NCI-H1092 (cell line): ENCODE results near the gene FILIP1.

Experiments
- DNase-seq: peaks from one replicate; lab custom pipeline; 2025; lab: John Stamatoyannopoulos, UW

Gene FILIP1

DNA sequence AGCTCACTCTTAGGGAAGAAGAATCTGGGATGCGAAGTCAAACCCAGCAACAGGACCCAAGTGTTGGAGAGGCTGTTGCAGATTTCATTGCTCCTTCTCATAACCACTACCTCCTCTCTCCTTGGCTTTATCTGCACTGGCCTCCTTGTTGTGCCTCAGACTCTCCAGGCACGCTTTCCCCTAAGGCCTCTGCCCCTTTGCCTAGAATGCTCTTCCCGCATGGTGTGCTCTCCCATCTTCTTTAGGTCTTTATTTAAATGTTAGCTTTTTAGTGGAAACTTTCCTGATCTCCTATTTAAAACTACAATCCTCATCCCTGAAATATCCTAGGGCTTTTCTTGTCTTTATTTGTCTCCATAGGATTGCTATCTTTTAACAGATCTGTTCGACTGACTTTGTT lies 114.1 kb downstream of the FILIP1 start:
- DNase-seq: no peak

- no peak for DNase-seq
These were observed 115.5 kb downstream of the FILIP1 start for GRCh38 chr6:75378101-75378500.

GRCh38 chr6:75377386-75377785 lies 116.2 kb downstream of the FILIP1 start:
- no peak for DNase-seq

GRCh38 chr6:75376347-75377024 lies 117.1 kb downstream of the FILIP1 start:
- DNase-seq: no peak

DNA sequence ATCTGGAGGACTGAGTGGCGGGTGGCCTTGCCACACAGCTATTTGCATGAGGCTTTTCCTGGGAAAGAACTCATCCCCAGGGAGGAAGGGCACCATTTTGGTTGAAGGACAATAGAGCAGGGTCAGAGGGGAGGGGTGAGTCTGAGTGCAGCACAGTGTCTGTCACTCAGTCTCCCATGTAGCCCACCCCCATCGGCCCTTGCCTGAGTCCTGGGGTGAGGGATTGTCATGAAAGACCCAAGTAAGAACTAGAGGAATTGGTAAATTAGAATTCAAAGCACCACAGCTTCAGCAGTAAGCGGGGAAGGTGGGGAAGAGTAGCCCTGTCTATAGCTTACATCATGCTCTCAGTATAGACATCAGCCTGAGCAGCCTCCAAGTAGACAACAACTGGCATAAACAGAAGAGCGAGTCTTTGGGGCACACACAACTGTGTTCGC lies 118.6 kb downstream of the FILIP1 start:
- no peak for DNase-seq

DNA sequence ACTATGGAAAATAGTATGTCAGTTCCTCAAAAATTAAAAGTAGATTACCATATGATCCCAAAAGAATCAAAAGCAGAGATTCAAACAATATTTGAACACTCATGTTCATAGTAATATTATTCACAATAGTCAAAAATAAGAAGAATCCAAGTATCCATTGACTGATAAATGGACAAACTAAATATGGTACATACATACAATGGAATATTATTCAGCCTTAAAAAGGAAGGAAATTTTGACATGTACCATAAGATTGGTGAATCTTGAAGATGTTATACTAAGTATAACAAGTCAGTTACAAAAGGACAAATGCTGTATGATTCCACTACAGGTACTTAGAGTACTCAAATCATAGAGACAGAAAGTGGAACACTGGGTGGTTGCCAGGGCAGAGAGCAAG lies 120.7 kb downstream of the FILIP1 start:
- DNase-seq: no peak

- no peak for DNase-seq
These were observed 123.6 kb downstream of the FILIP1 start for GRCh38 chr6:75370011-75370410.

DNA sequence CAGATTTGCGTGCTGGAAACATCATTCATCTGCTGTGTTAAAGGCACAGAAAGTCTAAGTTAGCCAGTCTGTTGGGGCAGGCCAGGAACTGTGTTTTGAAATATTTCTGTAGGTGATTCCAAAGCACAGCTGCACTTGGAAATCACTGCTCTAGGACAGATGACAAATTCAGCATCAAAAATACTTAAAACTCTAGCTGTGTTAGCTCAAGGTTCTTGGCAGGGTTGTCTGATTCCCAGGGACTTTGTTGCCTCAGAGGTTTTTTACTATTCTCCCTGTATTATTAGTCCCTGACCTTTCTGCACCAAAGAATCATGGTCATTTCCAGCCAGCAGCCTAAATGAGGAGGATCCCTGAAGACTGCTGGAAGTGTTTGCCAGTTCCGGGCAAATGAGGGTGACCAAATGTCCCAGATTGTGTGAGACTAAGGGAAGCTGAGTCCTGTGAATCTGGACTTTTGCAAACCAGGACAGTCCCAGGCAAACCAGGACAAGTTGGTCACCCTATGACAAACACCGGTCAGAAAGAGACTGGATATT lies 124.7 kb downstream of the FILIP1 start:
- no peak for DNase-seq

DNA sequence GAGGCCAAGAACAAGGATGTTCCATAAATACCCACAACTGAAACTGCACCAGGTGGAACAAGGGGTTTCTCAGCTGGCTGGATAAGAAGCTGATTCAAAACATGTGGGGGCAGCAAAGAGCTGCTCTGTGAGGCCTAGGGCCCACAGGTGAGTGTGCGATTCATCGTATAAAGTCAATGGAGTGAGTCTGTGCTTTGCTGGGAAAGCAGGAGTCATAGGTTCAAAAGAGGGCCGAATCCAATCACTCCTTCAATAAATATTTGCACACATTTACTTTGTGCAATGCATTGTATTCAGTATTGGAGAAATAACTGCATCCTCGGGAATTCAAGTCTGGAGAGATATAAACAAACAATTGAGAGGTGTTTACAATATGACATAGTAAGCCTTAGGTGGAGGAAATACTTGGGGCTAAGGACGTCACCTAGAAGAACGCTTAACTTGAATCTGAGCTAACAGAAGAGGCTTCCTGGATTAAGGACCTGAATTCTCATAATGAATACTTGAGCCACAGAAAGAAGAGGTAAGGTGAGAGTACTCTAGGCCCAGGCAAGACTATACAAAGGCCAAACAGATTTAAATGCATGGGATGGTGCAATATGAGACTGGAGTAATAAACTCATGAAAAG lies 125.3 kb downstream of the FILIP1 start:
- DNase-seq: peak; percentile 35

- no peak for DNase-seq
These were observed 130.3 kb downstream of the FILIP1 start for GRCh38 chr6:75363304-75363703.

DNA sequence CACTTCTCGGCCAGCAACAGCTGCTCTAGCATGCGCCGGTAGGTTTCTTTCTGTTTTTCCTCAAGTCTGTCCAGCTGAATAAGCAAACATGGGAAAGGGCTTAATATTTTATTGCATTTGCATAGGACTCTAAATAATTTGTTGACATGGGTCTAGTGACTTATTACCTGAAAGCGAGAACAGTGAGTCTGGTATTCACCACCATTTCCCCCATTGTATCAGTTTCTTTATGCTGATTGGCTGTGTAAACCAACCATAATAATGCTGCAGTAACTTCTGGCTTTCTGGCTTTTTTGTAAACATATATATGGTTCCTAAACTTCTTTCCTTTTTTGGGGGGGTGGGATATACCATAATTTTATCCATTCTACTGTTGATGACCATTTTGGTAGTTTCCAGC lies 140.0 kb downstream of the FILIP1 start:
- no peak for DNase-seq

GRCh38 chr6:75351570-75351969 lies 142.0 kb downstream of the FILIP1 start:
- no peak for DNase-seq

- DNase-seq: no peak
These were observed 142.8 kb downstream of the FILIP1 start for GRCh38 chr6:75350808-75351207.

DNA sequence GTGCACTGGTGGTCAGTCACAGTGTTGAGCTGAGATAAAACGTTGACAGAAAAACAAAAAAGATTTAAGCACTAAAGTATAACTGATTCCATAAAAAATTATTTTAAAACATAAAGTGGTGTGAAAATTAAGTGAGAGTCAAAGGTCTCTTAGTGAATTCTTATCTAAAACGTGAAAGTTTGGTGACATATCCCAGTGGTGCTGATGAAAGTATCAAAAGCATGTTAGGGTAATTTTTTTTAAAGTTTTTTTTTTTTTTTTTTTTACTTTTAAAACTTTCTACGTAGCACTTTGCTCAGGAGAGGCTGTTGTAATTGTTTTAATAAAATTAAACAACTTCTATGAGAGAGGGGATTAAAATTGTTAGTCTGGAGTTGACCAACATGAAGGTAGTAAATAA lies 143.4 kb downstream of the FILIP1 start:
- DNase-seq: no peak

DNA sequence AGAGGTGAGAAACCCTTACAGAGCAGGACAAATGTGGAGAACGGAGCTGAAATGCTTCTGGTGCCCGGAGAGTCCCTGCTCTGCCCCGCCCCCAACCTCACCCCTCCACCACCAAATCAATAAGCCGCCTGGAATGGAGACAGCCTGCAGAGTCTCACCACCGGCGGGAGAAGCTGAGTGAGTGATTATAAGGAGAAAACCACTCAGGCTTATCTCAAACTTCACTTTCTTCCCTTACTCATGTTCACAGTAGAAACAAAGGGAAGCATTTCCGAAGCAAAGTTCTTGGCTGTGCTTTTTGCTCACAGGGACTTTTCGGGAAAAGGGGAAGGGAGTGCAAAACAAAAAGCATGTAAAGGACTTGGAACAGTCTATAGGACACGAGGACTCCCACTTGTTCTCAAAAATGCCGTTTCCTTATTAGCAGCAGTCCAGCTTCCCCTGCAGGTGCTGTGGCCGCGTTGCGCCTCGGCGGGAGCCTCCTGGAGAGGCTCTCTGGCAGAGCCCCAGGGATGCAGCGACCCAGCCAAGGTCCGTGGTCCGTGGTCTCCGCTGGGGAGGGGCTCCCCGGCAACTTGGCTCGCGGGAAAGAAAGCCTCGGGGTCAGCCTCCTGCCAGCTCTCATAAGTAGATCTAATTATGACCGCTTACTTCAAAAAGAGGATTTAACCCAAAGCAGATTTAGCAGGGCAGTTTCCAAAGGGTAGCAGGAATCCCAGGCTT lies 144.2 kb downstream of the FILIP1 start:
- DNase-seq: peak; percentile 19

GRCh38 chr6:75348882-75349261 lies 144.7 kb downstream of the FILIP1 start:
- DNase-seq: no peak

- DNase-seq: no peak
These were observed 145.5 kb downstream of the FILIP1 start for GRCh38 chr6:75347898-75348610.

DNA sequence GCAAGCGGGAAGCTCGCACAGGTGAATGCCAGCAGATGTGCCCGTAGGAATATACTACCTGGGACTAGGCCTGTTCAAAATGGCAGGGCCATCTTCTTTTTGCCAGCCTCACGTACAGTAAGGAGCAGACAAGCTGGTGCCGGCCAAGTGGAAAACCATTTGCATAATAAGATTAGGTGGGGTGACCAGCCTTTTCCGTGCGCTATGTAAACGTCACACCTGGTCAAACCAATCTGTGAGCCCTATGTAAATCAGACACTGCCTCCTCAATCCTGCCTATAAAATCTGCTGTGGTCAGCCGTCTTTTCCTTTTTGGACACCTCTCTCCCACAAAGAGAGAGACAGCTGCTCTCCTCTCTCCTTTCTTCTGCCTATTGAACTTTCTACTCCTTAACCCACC lies 148.2 kb downstream of the FILIP1 start:
- DNase-seq: no peak

GRCh38 chr6:75344455-75344854 lies 149.1 kb downstream of the FILIP1 start:
- DNase-seq: no peak

DNA sequence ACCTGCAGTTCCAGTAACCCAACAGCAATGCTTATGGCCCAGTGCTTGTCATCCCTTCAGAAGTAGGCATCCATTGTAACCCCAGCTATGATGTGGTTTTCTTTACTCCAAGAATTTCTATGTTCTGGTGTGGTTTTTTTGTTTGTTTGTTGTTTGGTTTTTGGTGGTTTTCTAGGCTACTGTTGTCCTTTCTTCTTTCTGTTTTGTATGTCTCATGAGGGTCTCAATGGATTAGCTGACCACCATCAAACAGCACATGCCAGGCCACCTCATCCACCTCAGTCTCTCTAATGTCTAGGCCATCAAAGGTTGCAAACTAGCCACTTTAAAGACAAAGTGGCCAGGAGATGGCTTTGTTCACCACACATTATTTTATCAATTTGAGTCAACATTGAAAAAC lies 149.6 kb downstream of the FILIP1 start:
- DNase-seq: no peak

DNA sequence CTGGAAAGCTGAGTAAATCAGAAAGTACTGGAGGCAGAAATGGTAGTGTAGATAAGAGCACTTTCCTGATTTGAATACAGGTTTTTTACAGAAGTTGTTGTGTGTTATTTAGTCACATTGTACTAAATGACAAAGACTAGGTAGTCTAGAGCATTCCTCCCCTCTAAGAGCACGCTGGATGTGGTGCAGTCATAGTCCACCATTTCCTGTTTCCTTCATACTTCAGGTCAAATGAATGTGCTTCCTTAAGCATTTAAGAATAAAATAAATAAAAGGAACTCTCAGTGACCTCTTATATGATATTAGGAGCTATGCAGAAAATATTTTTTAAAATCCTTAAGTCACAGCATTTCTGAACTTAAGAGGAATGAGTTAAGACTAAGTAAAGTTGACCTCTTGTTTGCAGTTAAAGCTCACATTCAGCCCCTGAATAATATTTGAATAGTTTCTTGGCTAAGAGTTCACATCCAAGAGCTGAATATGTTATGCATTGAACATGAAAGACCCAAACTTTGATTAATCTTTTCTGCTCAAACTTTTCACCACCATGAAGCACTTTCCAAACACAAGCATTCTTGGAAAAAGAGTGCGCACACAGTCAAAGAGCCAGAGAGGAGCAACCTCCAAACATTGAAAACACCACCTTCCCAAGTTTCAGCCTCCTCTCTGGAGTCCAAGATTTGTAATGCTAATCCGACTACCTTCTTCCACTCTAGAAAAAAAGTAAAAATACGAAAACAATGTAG lies 155.6 kb downstream of the FILIP1 start:
- no peak for DNase-seq
